ENCODE results near the gene TRAPPC10.
"Not testable (repeated sequence)": the region's sequence is repeated elsewhere in the genome, so short reads cannot be mapped to it uniquely, and the experiment has no call there.

Gene TRAPPC10

DNA sequence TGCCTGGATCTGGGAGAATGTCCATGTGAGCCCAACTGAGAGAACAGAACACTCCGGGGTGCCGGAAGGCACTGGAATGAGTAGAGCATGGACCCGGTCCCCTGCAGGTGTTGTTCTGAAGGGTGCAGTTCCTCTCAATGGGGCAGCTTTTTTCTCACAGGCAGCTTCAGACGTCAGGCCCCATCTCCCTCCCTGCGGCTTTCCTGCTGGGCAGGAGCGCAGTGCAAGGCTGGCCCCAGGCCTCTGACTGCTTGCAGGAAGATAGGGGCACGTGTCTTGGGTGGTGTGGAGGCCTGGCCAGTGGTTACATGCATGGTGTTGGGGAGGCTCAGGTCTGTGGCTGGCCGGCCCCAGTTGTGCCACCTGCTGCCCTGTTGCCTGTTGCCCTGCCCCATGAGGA, 131.9 kb downstream of the TRAPPC10 start:
- H3K4me1 ChIP-seq (ENCODE audit: control insufficient read depth in 1 of 2, insufficient read depth in 2 of 2, low read length in 2 of 2); H3K36me3 ChIP-seq (ENCODE audit: control insufficient read depth in 1 of 2, insufficient read depth in 2 of 2, low read length in 2 of 2); H3K27ac ChIP-seq (ENCODE audit: low read length); H3K4me3 ChIP-seq (ENCODE audit: low read depth in 1 of 2, low read length in 2 of 2); H3K27me3 ChIP-seq (ENCODE audit: low read depth, low read length); H3K9me3 ChIP-seq (ENCODE audit: control insufficient read depth in 1 of 2, low read length in 2 of 2): not testable (repeated sequence)

DNA sequence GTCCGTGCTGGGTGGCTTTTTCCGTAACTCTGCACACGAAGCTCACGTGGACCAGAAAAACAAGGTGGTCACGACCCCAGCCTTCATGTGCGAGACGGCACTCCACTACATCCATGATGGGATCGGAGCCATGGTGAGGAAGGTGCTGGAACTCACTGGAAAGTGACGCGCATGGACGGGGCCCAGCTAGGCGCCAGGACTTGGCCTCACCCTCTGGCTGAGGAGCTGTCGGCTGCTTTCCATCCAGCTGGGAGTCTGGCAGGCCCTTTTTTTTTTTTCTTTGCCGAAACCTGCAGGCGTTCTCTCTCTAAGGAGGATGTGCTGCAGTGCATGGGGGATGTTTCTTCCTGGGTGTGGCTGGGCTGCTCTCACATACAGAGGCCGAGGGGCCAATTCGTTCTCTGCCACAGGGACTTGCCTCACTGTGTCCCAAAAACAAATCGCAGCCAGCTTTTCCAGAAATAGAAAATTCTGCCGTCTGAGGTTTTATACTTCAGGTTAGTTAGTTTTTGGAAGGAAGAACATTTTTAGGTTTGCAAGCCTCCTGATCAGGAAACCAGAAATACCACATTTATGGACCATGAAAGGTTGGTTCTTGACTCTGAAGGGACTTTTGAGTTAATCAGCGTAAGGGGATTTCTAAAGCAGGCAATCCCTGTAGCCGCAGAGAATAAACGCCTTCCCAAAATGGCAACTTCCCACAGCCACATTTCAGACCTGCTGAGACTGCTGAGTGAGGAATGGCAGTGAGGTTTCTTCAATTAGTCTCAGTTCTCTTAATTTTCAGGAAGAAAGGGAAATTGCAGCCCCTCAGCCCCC, 132.9 kb downstream of the TRAPPC10 start:
- not testable (repeated sequence) for H3K27me3 ChIP-seq (ENCODE audit: low read depth, low read length); H3K27ac ChIP-seq (ENCODE audit: low read length); H3K4me1 ChIP-seq (ENCODE audit: control insufficient read depth in 1 of 2, insufficient read depth in 2 of 2, low read length in 2 of 2); H3K36me3 ChIP-seq (ENCODE audit: control insufficient read depth in 1 of 2, insufficient read depth in 2 of 2, low read length in 2 of 2); H3K4me3 ChIP-seq (ENCODE audit: low read depth in 1 of 2, low read length in 2 of 2); H3K9me3 ChIP-seq (ENCODE audit: control insufficient read depth in 1 of 2, low read length in 2 of 2)

DNA sequence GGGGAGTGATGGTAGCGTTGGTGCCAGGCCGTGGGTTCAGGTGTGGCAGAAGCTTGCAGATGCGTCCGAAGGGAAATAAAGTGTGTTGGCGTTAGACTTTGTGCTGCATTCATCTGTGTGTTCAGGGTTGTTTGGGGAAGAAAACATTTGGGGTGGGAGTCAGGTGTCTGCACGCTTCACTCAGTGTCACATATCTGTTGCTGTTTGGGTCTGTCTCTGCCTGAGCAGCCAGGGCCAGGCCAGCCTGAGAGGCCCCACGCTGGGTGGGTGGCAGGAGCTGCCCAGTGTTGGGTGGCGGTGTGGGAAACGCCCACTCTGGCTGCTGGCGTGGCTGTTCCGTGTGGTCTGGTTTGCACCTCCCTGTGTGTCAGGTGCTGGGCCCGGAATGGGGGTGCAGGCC, 133.5 kb downstream of the TRAPPC10 start:
- not testable (repeated sequence) for H3K36me3 ChIP-seq (ENCODE audit: control insufficient read depth in 1 of 2, insufficient read depth in 2 of 2, low read length in 2 of 2); H3K4me1 ChIP-seq (ENCODE audit: control insufficient read depth in 1 of 2, insufficient read depth in 2 of 2, low read length in 2 of 2); H3K9me3 ChIP-seq (ENCODE audit: control insufficient read depth in 1 of 2, low read length in 2 of 2); H3K27ac ChIP-seq (ENCODE audit: low read length); H3K27me3 ChIP-seq (ENCODE audit: low read depth, low read length); H3K4me3 ChIP-seq (ENCODE audit: low read depth in 1 of 2, low read length in 2 of 2)

DNA sequence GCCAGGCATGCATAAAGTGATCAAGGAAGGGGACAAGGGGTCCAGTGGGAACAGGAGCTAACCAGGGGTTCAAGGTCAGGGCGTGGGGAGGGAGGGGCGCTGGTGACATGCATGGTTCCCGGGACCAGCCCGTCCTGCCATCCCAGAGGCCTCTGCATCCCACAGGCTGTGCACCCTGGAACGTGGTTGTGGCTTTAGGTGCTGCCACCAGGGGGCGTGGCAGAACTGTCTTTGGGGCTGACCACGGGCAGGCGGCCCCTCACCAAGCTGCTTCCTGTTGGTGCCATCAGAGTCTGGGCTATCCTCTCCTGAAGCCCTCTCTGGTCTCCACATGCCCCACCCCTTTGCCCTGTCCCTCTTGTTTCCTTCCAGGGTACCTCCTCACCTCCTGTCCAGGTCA, 135.0 kb downstream of the TRAPPC10 start:
- H3K27ac ChIP-seq (ENCODE audit: low read length); H3K4me1 ChIP-seq (ENCODE audit: control insufficient read depth in 1 of 2, insufficient read depth in 2 of 2, low read length in 2 of 2); H3K27me3 ChIP-seq (ENCODE audit: low read depth, low read length); H3K9me3 ChIP-seq (ENCODE audit: control insufficient read depth in 1 of 2, low read length in 2 of 2); H3K4me3 ChIP-seq (ENCODE audit: low read depth in 1 of 2, low read length in 2 of 2); H3K36me3 ChIP-seq (ENCODE audit: control insufficient read depth in 1 of 2, insufficient read depth in 2 of 2, low read length in 2 of 2): not testable (repeated sequence)

DNA sequence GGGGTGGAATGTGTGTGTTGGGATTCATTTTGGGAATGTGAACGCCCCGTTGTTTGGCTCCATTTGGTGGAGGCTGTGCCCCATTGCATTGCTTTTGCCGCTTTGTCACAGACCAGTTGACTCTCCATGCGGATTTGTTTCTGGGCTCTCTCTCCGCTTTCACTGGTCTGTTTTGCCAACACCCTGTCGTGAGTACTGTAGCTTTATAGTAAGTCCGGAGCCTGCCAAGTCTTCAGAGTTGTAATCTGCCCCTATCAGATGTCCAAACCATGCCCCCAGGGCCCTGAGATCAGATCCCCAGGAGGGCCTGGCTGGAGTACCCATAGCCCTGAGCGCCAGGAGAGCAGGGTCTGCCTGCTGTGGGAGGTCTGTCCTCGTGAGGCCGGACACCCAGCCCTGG, 138.1 kb downstream of the TRAPPC10 start:
- not testable (repeated sequence) for H3K27ac ChIP-seq (ENCODE audit: low read length); H3K4me3 ChIP-seq (ENCODE audit: low read depth in 1 of 2, low read length in 2 of 2); H3K9me3 ChIP-seq (ENCODE audit: control insufficient read depth in 1 of 2, low read length in 2 of 2); H3K4me1 ChIP-seq (ENCODE audit: control insufficient read depth in 1 of 2, insufficient read depth in 2 of 2, low read length in 2 of 2); H3K27me3 ChIP-seq (ENCODE audit: low read depth, low read length); H3K36me3 ChIP-seq (ENCODE audit: control insufficient read depth in 1 of 2, insufficient read depth in 2 of 2, low read length in 2 of 2)

DNA sequence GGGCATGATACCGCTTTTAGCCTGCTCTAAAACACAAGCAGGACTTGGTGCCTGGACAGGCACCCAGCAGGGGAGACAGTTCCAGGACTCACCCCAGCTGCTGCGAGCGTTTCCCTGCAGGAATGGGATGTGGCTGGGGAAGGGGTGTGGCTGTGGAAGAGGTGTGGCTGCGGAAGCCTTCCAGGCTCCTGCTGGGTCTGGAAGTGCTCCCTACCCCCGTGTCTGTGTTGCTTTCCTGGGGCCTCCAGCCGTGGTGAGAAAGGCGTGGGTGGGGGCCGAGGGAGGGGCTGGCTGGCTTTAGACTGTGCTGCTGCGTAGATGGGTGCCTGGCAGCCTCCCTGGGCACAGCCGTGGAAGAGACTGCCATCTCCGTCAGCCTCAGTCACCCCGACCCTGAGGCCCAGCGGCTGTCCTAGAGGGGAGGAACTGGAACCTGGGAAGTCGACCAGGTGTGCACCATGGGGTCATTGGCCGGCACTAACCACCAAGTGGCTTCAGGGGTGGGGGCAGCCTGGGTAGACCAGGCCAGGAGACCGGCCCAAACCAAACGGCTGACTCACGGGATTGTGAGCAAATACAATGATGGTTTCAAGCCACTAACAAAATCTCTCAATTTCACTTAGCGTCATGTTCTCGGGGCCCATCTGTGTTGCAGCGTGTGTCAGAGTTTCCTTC, 141.2 kb downstream of the TRAPPC10 start:
- H3K27ac ChIP-seq (ENCODE audit: low read length); H3K27me3 ChIP-seq (ENCODE audit: low read depth, low read length); H3K4me3 ChIP-seq (ENCODE audit: low read depth in 1 of 2, low read length in 2 of 2); H3K4me1 ChIP-seq (ENCODE audit: control insufficient read depth in 1 of 2, insufficient read depth in 2 of 2, low read length in 2 of 2); H3K36me3 ChIP-seq (ENCODE audit: control insufficient read depth in 1 of 2, insufficient read depth in 2 of 2, low read length in 2 of 2); H3K9me3 ChIP-seq (ENCODE audit: control insufficient read depth in 1 of 2, low read length in 2 of 2): not testable (repeated sequence)

DNA sequence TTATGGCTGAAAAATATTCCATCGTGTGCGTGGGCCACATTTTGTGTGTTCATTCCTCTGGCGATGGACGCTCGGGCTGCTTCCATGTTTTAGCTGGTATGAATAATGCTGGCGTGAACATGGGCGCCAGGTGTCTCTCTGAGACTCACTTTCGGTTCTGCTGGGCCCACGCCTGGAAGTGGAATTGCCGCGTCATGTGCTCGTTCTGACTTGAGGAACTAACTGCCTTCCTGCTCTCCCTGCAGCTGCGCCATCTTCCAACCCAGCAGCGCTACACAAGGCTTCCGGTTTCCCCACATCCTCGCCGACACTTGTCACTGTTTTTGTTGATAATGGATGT, 141.8 kb downstream of the TRAPPC10 start:
- H3K4me3 ChIP-seq (ENCODE audit: low read depth in 1 of 2, low read length in 2 of 2); H3K9me3 ChIP-seq (ENCODE audit: control insufficient read depth in 1 of 2, low read length in 2 of 2); H3K4me1 ChIP-seq (ENCODE audit: control insufficient read depth in 1 of 2, insufficient read depth in 2 of 2, low read length in 2 of 2); H3K27ac ChIP-seq (ENCODE audit: low read length); H3K36me3 ChIP-seq (ENCODE audit: control insufficient read depth in 1 of 2, insufficient read depth in 2 of 2, low read length in 2 of 2); H3K27me3 ChIP-seq (ENCODE audit: low read depth, low read length): not testable (repeated sequence)

DNA sequence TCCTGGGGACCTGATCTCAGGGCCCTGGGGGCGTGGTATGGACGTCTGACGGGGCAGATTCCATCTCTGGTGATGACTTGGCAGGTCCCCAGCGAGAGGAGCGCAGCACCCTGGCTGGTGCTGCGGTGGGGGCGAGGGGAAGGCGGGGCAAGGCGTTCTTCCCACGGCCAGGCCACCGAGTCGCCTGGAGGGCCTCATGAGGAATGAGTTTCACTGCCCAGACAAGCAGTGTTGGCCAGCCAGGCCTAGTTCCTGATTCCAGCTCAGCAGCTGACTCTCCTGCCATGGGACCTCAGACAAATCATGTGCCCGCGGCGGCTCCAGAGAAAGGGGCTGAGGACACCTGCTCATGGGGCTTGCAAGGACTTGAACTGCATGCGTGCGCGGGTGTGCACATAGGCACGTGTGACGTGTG, 142.7 kb downstream of the TRAPPC10 start:
- not testable (repeated sequence) for H3K4me1 ChIP-seq (ENCODE audit: control insufficient read depth in 1 of 2, insufficient read depth in 2 of 2, low read length in 2 of 2); H3K9me3 ChIP-seq (ENCODE audit: control insufficient read depth in 1 of 2, low read length in 2 of 2); H3K36me3 ChIP-seq (ENCODE audit: control insufficient read depth in 1 of 2, insufficient read depth in 2 of 2, low read length in 2 of 2); H3K27ac ChIP-seq (ENCODE audit: low read length); H3K4me3 ChIP-seq (ENCODE audit: low read depth in 1 of 2, low read length in 2 of 2); H3K27me3 ChIP-seq (ENCODE audit: low read depth, low read length)

DNA sequence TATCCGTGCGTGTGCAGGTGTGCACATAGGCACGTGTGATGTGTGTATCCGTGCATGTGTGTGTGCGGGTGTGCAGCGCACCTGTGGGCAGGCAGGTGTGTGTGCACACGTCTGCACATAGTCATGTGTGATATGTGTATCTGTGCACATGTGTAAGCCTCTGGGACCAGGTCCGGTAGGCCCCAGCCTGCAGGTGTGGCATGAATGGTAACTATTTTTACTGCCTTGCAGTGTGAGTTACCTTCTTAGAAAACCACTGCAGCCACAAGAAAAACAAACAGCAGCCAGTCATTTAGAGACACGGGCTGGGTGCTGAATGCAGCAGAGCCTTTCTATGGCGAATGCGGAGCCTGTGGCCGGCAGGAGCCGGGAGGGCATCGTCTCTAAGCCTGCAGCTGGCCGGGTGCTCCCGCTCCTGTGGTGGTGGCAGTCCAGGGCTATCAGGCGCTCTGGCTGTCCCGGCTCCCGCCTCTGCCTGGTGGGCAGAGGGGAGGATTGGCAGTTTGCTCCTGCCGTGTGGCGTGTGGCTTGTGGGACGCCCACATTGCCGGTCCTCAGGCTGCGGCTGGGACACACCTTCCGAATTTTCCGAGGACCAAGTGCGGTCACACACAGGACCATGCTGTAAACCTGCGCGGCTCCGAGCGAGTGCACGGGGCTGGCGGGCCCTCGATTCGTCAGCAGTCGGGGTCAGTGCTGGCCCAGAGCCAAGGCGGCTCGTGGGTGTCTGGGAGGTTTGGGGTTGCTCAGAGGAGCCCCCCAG, 143.3 kb downstream of the TRAPPC10 start:
- not testable (repeated sequence) for H3K4me1 ChIP-seq (ENCODE audit: control insufficient read depth in 1 of 2, insufficient read depth in 2 of 2, low read length in 2 of 2); H3K27me3 ChIP-seq (ENCODE audit: low read depth, low read length); H3K36me3 ChIP-seq (ENCODE audit: control insufficient read depth in 1 of 2, insufficient read depth in 2 of 2, low read length in 2 of 2); H3K9me3 ChIP-seq (ENCODE audit: control insufficient read depth in 1 of 2, low read length in 2 of 2); H3K4me3 ChIP-seq (ENCODE audit: low read depth in 1 of 2, low read length in 2 of 2); H3K27ac ChIP-seq (ENCODE audit: low read length)

DNA sequence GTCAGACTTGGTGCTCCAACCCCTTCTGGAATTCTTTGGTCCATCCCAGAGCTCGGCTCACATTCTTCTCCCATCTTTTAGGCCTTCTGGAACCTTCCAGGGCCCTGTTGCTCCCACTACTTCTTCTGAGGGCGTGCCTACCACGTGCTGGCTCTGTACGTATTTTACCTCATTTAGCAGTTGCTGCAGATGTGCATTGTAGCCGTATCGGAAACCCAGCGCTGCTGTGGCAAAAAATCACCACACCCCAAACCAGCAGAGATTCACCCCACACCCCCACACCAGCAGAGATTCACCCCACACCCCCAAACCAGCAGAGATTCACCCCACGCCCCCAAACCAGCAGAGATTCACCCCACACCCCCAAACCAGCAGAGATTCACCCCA, 143.9 kb downstream of the TRAPPC10 start:
- not testable (repeated sequence) for H3K27ac ChIP-seq (ENCODE audit: low read length); H3K4me1 ChIP-seq (ENCODE audit: control insufficient read depth in 1 of 2, insufficient read depth in 2 of 2, low read length in 2 of 2); H3K27me3 ChIP-seq (ENCODE audit: low read depth, low read length); H3K9me3 ChIP-seq (ENCODE audit: control insufficient read depth in 1 of 2, low read length in 2 of 2); H3K36me3 ChIP-seq (ENCODE audit: control insufficient read depth in 1 of 2, insufficient read depth in 2 of 2, low read length in 2 of 2); H3K4me3 ChIP-seq (ENCODE audit: low read depth in 1 of 2, low read length in 2 of 2)

All from muscle layer of duodenum (tissue), 2 donors.